Measurements from ENCODE around the gene KLHL33.
"Not testable (repeated sequence)": the region's sequence is repeated elsewhere in the genome, so short reads cannot be mapped to it uniquely, and the experiment has no call there.

The KLHL33 gene

GRCh38 chr14:20454516-20455354, 18.8 kb upstream of the KLHL33 start, which contains the start of the genes APEX1 and OSGEP:
APEX1 (plus strand) TSS chr14:20455226; CDS start chr14:20455646, 420 bp downstream.
OSGEP (minus strand) TSS chr14:20454812; CDS start chr14:20454683, 129 bp downstream.
- DNase-seq (ENCODE audit: low read depth, low spot score): peak; percentile 95

- DNase-seq (ENCODE audit: low read depth, low spot score): not testable (repeated sequence)
Observed at GRCh38 chr14:20452831-20453230, 16.9 kb upstream of the KLHL33 start.

GRCh38 chr14:20446889-20447288, 10.9 kb upstream of the KLHL33 start:
- no peak for DNase-seq (ENCODE audit: low read depth, low spot score)

- not testable (repeated sequence) for DNase-seq (ENCODE audit: low read depth, low spot score)
Observed at GRCh38 chr14:20443650-20444049, 7.7 kb upstream of the KLHL33 start.

GRCh38 chr14:20441461-20441860, 5.5 kb upstream of the KLHL33 start:
- no peak for DNase-seq (ENCODE audit: low read depth, low spot score)

- DNase-seq (ENCODE audit: low read depth, low spot score): no peak
Observed at GRCh38 chr14:20440882-20441281, 4.9 kb upstream of the KLHL33 start.

GRCh38 chr14:20440465-20440864, 4.5 kb upstream of the KLHL33 start:
- no peak for DNase-seq (ENCODE audit: low read depth, low spot score)

GRCh38 chr14:20438664-20439063, 2.7 kb upstream of the KLHL33 start:
- no peak for DNase-seq (ENCODE audit: low read depth, low spot score)

GRCh38 chr14:20436363-20436755, 393 bp upstream of the KLHL33 start:
- DNase-seq (ENCODE audit: low read depth, low spot score): no peak

- DNase-seq (ENCODE audit: low read depth, low spot score): no peak
Observed at GRCh38 chr14:20434701-20435581, 1.0 kb downstream of the KLHL33 start.

GRCh38 chr14:20429801-20430669, 5.9 kb downstream of the KLHL33 start:
- no peak for DNase-seq (ENCODE audit: low read depth, low spot score)

GRCh38 chr14:20428802-20429201, 7.2 kb downstream of the KLHL33 start:
- no peak for DNase-seq (ENCODE audit: low read depth, low spot score)

GRCh38 chr14:20428010-20428365, 8.0 kb downstream of the KLHL33 start:
- no peak for DNase-seq (ENCODE audit: low read depth, low spot score)

GRCh38 chr14:20427231-20428009, 8.5 kb downstream of the KLHL33 start:
- DNase-seq (ENCODE audit: low read depth, low spot score): no peak

- DNase-seq (ENCODE audit: low read depth, low spot score): no peak
Observed at GRCh38 chr14:20424851-20425250, 11.1 kb downstream of the KLHL33 start.

GRCh38 chr14:20422886-20423285, 13.1 kb downstream of the KLHL33 start:
- DNase-seq (ENCODE audit: low read depth, low spot score): no peak

- DNase-seq (ENCODE audit: low read depth, low spot score): no peak
Observed at GRCh38 chr14:20421267-20421666, 14.7 kb downstream of the KLHL33 start.

- DNase-seq (ENCODE audit: low read depth, low spot score): no peak
Observed at GRCh38 chr14:20419419-20419818, 16.5 kb downstream of the KLHL33 start.

- DNase-seq (ENCODE audit: low read depth, low spot score): no peak
Observed at GRCh38 chr14:20418501-20418909, 17.5 kb downstream of the KLHL33 start.

All from brain pericyte (primary cell).